KMS-11 (cell line): ENCODE measurements around the gene SCN4A.

Source experiments
- H2AFZ ChIP-seq: fragments of 200-600 bp; sonication (generic); 2 replicates; pipeline ENCODE4 v1.6.1; 2016; ENCODE audit warnings: antibody characterized with exemption, mixed run types, low read depth
- H3K27ac ChIP-seq: fragments of 200-600 bp; sonication (generic); 2 replicates; pipeline ENCODE4 v1.6.1; 2016; ENCODE audit warnings: mild to moderate bottlenecking, mixed run types
- H3K27me3 ChIP-seq: fragments of 200-600 bp; sonication (generic); 2 replicates; pipeline ENCODE4 v1.6.1; 2017; ENCODE audit warnings: mild to moderate bottlenecking, low read depth, mixed run types, moderate library complexity; ENCODE audit not compliant: insufficient read depth
- H3K36me3 ChIP-seq: fragments of 200-600 bp; sonication (generic); 2 replicates; pipeline ENCODE4 v1.6.1; 2017; ENCODE audit warnings: mild to moderate bottlenecking, mixed run types; ENCODE audit not compliant: insufficient read depth
- H3K4me1 ChIP-seq: fragments of 200-600 bp; sonication (generic); 2 replicates; pipeline ENCODE4 v1.6.1; 2016; ENCODE audit warnings: mild to moderate bottlenecking, low read depth, mixed run types; ENCODE audit not compliant: poor library complexity, severe bottlenecking
- H3K4me2 ChIP-seq: fragments of 200-600 bp; sonication (generic); 2 replicates; pipeline ENCODE4 v1.7.0; 2016; ENCODE audit warnings: mild to moderate bottlenecking, mixed run types
- H3K4me3 ChIP-seq: fragments of 200-600 bp; sonication (generic); IDR thresholded peaks from 2 replicates; pipeline ENCODE4 v1.6.1; 2017; ENCODE audit warnings: low read depth, low read length, mixed read lengths; ENCODE audit not compliant: insufficient read depth
- H3K79me2 ChIP-seq: fragments of 200-600 bp; sonication (generic); 2 replicates; pipeline ENCODE4 v1.6.1; 2016; ENCODE audit warnings: low read depth, mixed run types; ENCODE audit not compliant: insufficient read depth
- H3K9ac ChIP-seq: fragments of 200-600 bp; sonication (generic); 2 replicates; pipeline ENCODE4 v1.6.1; 2016; ENCODE audit warnings: mild to moderate bottlenecking, mixed run types
- H4K20me1 ChIP-seq: fragments of 200-600 bp; sonication (generic); 2 replicates; pipeline ENCODE4 v1.6.1; 2016; ENCODE audit warnings: mild to moderate bottlenecking, mixed run types; ENCODE audit not compliant: insufficient read depth
- CTCF ChIP-seq: fragments of 200-600 bp; sonication (generic); conservative IDR thresholded peaks from 2 replicates; pipeline ENCODE4 v1.6.1; 2017; ENCODE audit warnings: low read depth, mild to moderate bottlenecking, antibody characterized with exemption, low read length, moderate library complexity, mixed read lengths

SCN4A gene

GRCh38 chr17:63999680-64000531 is 27.2 kb upstream of the SCN4A start:
- Histone ChIP-seq H3K79me2 (no peaks in the 10 kb centered on the region), H3K4me1 (peaks cover 6% of the 10 kb centered on the region), H3K27ac (no peak overlapping the region), H3K27me3 (no peaks in the 10 kb centered on the region), H4K20me1 (no peaks in the 10 kb centered on the region), H3K4me3 (no peak overlapping the region), H3K4me2 (no peak overlapping the region), H3K36me3 (no peaks in the 10 kb centered on the region), H3K9ac (no peak overlapping the region), H2AFZ (no peak overlapping the region)
- TF ChIP-seq CTCF = no peak

- H3K4me2 ChIP-seq = peak overlapping the region; percentile 42
- H3K27ac ChIP-seq = no peak overlapping the region
- H2AFZ ChIP-seq = peak overlapping the region; percentile 70
- H3K9ac ChIP-seq = no peak overlapping the region; the same call in 1 of the 2 replicates
- H3K4me1 ChIP-seq = peaks cover 6% of the 10 kb centered on the region
- H3K79me2 ChIP-seq = no peaks in the 10 kb centered on the region
- H3K27me3 ChIP-seq = peaks cover 5% of the 10 kb centered on the region; the same call in 1 of the 2 replicates
- TF ChIP-seq CTCF = no peak
- no peaks in the 10 kb centered on the region for H4K20me1 ChIP-seq
- H3K4me3 ChIP-seq = no peak overlapping the region
- no peaks in the 10 kb centered on the region for H3K36me3 ChIP-seq
Measured at GRCh38 chr17:63998721-63999679, 26.3 kb upstream of the SCN4A start.

GRCh38 chr17:63998050-63998720 is 25.5 kb upstream of the SCN4A start, which contains the start of gene PRR29:
PRR29 (plus strand) TSS chr17:63998351; CDS start chr17:63998365, 14 bp downstream.
- H3K4me1 ChIP-seq = peaks cover 6% of the 10 kb centered on the region
- no peak within 1 kb of the TSS for H3K4me3 ChIP-seq
- no peak within 1 kb of the TSS for H3K27ac ChIP-seq
- no peak within 1 kb of the TSS; the same call in 1 of the 2 replicates for H3K9ac ChIP-seq
- no peak for TF ChIP-seq CTCF
- H3K4me2 ChIP-seq = peak within 1 kb of the TSS; percentile 42
- H3K79me2 ChIP-seq = no peaks in the 10 kb centered on the region
- H4K20me1 ChIP-seq = no peaks in the 10 kb centered on the region
- H3K36me3 ChIP-seq = no peaks in the 10 kb centered on the region
- H2AFZ ChIP-seq = peak within 1 kb of the TSS; percentile 70
- peaks cover 10% of the 10 kb centered on the region; the same call in 1 of the 2 replicates for H3K27me3 ChIP-seq
